Neuronal stem cell (in vitro differentiated cells): ENCODE results near the gene CCZ1B.
"Not testable (repeated sequence)": the region's sequence is repeated elsewhere in the genome, so short reads cannot be mapped to it uniquely, and the experiment has no call there.

Experiments used
- DNase-seq: peaks from one replicate; pipeline ENCODE4 v3.0.0-alpha.2; 2013; ENCODE audit warnings: low spot score
- H2AFZ ChIP-seq: one replicate; pipeline ENCODE4 v1.6.1; 2013; ENCODE audit warnings: mild to moderate bottlenecking, low read length, inconsistent platforms
- H2AK5ac ChIP-seq: 2 replicates; pipeline ENCODE4 v1.6.1; 2013; ENCODE audit warnings: low read depth, mild to moderate bottlenecking, inconsistent platforms, low read length, moderate library complexity, mixed read lengths
- H2BK120ac ChIP-seq: 2 replicates; pipeline ENCODE4 v1.6.1; 2013; ENCODE audit warnings: low read depth, mild to moderate bottlenecking, inconsistent platforms, low read length, moderate library complexity, mixed read lengths
- H2BK12ac ChIP-seq: one replicate; pipeline ENCODE4 v1.6.1; 2013; ENCODE audit warnings: low read length, inconsistent platforms
- H2BK15ac ChIP-seq: 2 replicates; pipeline ENCODE4 v1.6.1; 2013; ENCODE audit warnings: mild to moderate bottlenecking, low read length, inconsistent platforms, mixed read lengths
- H2BK5ac ChIP-seq: one replicate; pipeline ENCODE4 v1.6.1; 2013; ENCODE audit warnings: inconsistent platforms, mild to moderate bottlenecking, low read length, moderate library complexity
- H3K14ac ChIP-seq: one replicate; pipeline ENCODE4 v1.6.1; 2013; ENCODE audit warnings: low read length, inconsistent platforms
- H3K18ac ChIP-seq: 2 replicates; pipeline ENCODE4 v1.6.1; 2013; ENCODE audit warnings: low read length, inconsistent platforms
- H3K23ac ChIP-seq: 2 replicates; pipeline ENCODE4 v1.6.1; 2013; ENCODE audit warnings: low read depth, mild to moderate bottlenecking, mixed read lengths, low read length, inconsistent platforms; ENCODE audit not compliant: poor library complexity
- H3K27ac ChIP-seq: replicated peaks from 3 replicates; pipeline ENCODE4 v1.5.1; 2013; ENCODE audit warnings: low read length, inconsistent platforms
- H3K27me3 ChIP-seq, 3 experiments: 2 replicates each; pipeline ENCODE4 v1.6.1; 2013; ENCODE audit warnings: low read length in 3 of 3, mild to moderate bottlenecking in 2 of 3, inconsistent platforms in 1 of 3, low read depth in 1 of 3, mixed read lengths in 1 of 3, moderate library complexity in 1 of 3; ENCODE audit not compliant: control insufficient read depth in 3 of 3, insufficient read depth in 3 of 3
- H3K36me3 ChIP-seq, 2 donors: replicated peaks in 1 of 2; 2 replicates each; pipeline ENCODE4 v1.6.1; 2013; ENCODE audit warnings: low read length in 2 of 2; ENCODE audit not compliant: control insufficient read depth in 2 of 2, insufficient read depth in 2 of 2
- H3K4ac ChIP-seq: 2 replicates; pipeline ENCODE4 v1.6.1; 2013; ENCODE audit warnings: inconsistent platforms, mild to moderate bottlenecking, low read length, moderate library complexity
- H3K4me1 ChIP-seq, 2 donors: 1 replicate in 1 of 2; 2 replicates in 1 of 2; pipeline ENCODE4 v1.6.1; 2013; ENCODE audit warnings: low read length in 2 of 2, low read depth in 1 of 2; ENCODE audit not compliant: control insufficient read depth in 2 of 2, insufficient read depth in 1 of 2
- H3K4me2 ChIP-seq: one replicate; pipeline ENCODE4 v1.6.1; 2013; ENCODE audit warnings: mild to moderate bottlenecking, low read length, inconsistent platforms; ENCODE audit not compliant: insufficient read depth, poor library complexity, severe bottlenecking
- H3K4me3 ChIP-seq, 2 donors: 2 replicates each; pipeline ENCODE4 v1.5.1; 2013; ENCODE audit warnings: low read length in 2 of 2, mild to moderate bottlenecking in 2 of 2, inconsistent platforms in 1 of 2, moderate library complexity in 1 of 2
- H3K79me1 ChIP-seq: one replicate; pipeline ENCODE4 v1.6.1; 2013; ENCODE audit warnings: low read depth, mild to moderate bottlenecking, inconsistent platforms, low read length, moderate library complexity
- H3K9ac ChIP-seq: one replicate; pipeline ENCODE4 v1.6.1; 2013; ENCODE audit warnings: mild to moderate bottlenecking, low read depth, low read length, inconsistent platforms; ENCODE audit not compliant: poor library complexity
- H3K9me3 ChIP-seq, 2 donors: replicated peaks in 1 of 2; 2 replicates each; pipeline versions ENCODE3 to v1.6.1; 2013; ENCODE audit warnings: low read length in 2 of 2, mild to moderate bottlenecking in 2 of 2, inconsistent platforms in 1 of 2, low read depth in 1 of 2, mixed read lengths in 1 of 2, moderate library complexity in 1 of 2; ENCODE audit not compliant: control insufficient read depth in 2 of 2, insufficient read depth in 1 of 2
- H4K8ac ChIP-seq: one replicate; pipeline ENCODE4 v1.6.1; 2013; ENCODE audit warnings: low read depth, mild to moderate bottlenecking, inconsistent platforms, low read length, moderate library complexity
- H4K91ac ChIP-seq: one replicate; pipeline ENCODE4 v1.6.1; 2013; ENCODE audit warnings: low read length, low read depth, mild to moderate bottlenecking, inconsistent platforms; ENCODE audit not compliant: poor library complexity
- WGBS, 2 donors: extraction: QIAGEN DNeasy Blood & Tissue Kit; methylation state at CpG; one replicate each; pipeline ENCODE4 v1.1.7; 2013; ENCODE audit warnings: missing lambda C conversion rate in 2 of 2, mixed read lengths in 1 of 2; ENCODE audit not compliant: insufficient read length in 2 of 2, insufficient replicate concordance in 1 of 2; ENCODE audit errors: extremely low coverage in 2 of 2; 5-methylcytosine and 5-hydroxymethylcytosine counted together

Gene CCZ1B

GRCh38 chr7:6825236-6826125, 594 bp downstream of the CCZ1B start:
- H3K36me3 ChIP-seq = peaks cover 0 to 16% of the 10 kb centered on the region in 2 donors
- not testable (repeated sequence) for H3K79me1 ChIP-seq, H2BK12ac ChIP-seq, H3K14ac ChIP-seq, H2AK5ac ChIP-seq, H4K91ac ChIP-seq, H2BK15ac ChIP-seq, H3K4ac ChIP-seq, H3K23ac ChIP-seq, DNase-seq, H4K8ac ChIP-seq, H3K27ac ChIP-seq, H3K9me3 ChIP-seq, H3K4me1 ChIP-seq, H2AFZ ChIP-seq, H3K18ac ChIP-seq, H3K27me3 ChIP-seq, H2BK5ac ChIP-seq, H3K9ac ChIP-seq, H2BK120ac ChIP-seq
- H3K4me2 ChIP-seq = peak overlapping the region; percentile 11
- peak overlapping the region in 1 of 2 donors; percentile 42 for H3K4me3 ChIP-seq
- WGBS, 2 donors = no CpG with 5 or more reads among the region's 42 CpGs

GRCh38 chr7:6821622-6822021, 4.5 kb downstream of the CCZ1B start:
- not testable (repeated sequence) for DNase-seq, H3K9ac ChIP-seq, H3K14ac ChIP-seq, H3K79me1 ChIP-seq, H3K27me3 ChIP-seq, H4K8ac ChIP-seq, H3K4me1 ChIP-seq, H2BK15ac ChIP-seq, H3K4ac ChIP-seq, H3K9me3 ChIP-seq, H2AK5ac ChIP-seq, H3K18ac ChIP-seq, H2AFZ ChIP-seq, H2BK120ac ChIP-seq, H3K27ac ChIP-seq, H3K4me3 ChIP-seq, H2BK12ac ChIP-seq, H3K4me2 ChIP-seq, H3K23ac ChIP-seq, H2BK5ac ChIP-seq, H4K91ac ChIP-seq
- no CpG with 5 or more reads among the region's 6 CpGs for WGBS, 2 donors
- peaks cover 0 to 25% of the 10 kb centered on the region in 2 donors for H3K36me3 ChIP-seq

- not testable (repeated sequence) for H2BK120ac ChIP-seq, H3K4me1 ChIP-seq, H3K27me3 ChIP-seq, H3K4me3 ChIP-seq, H3K23ac ChIP-seq, DNase-seq, H3K14ac ChIP-seq, H2BK12ac ChIP-seq, H3K9me3 ChIP-seq, H4K91ac ChIP-seq, H3K79me1 ChIP-seq, H2BK5ac ChIP-seq, H3K9ac ChIP-seq, H4K8ac ChIP-seq, H2AK5ac ChIP-seq, H2AFZ ChIP-seq, H2BK15ac ChIP-seq, H3K4ac ChIP-seq, H3K18ac ChIP-seq, H3K4me2 ChIP-seq, H3K27ac ChIP-seq
- H3K36me3 ChIP-seq = peaks cover 0 to 32% of the 10 kb centered on the region in 2 donors
- WGBS, 2 donors = no CpG with 5 or more reads among the region's 7 CpGs
Measured at GRCh38 chr7:6815470-6815869, 10.6 kb downstream of the CCZ1B start.

GRCh38 chr7:6813011-6813410, 13.1 kb downstream of the CCZ1B start:
- H2AK5ac ChIP-seq, H3K4me3 ChIP-seq, H3K9me3 ChIP-seq: not testable (repeated sequence)

More at GRCh38 chr7:6813011-6813410, 13.1 kb downstream of the CCZ1B start:
- DNase-seq, H3K27ac ChIP-seq, H3K9ac ChIP-seq, H2AFZ ChIP-seq, H2BK15ac ChIP-seq, H2BK5ac ChIP-seq, H3K27me3 ChIP-seq, H4K8ac ChIP-seq, H3K18ac ChIP-seq, H3K14ac ChIP-seq, H2BK12ac ChIP-seq, H3K4ac ChIP-seq, H2BK120ac ChIP-seq, H3K23ac ChIP-seq, H3K79me1 ChIP-seq, H3K4me2 ChIP-seq, H4K91ac ChIP-seq, H3K4me1 ChIP-seq: not testable (repeated sequence)
- H3K36me3 ChIP-seq = peaks cover 0 to 27% of the 10 kb centered on the region in 2 donors
- no CpG with 5 or more reads among the region's 2 CpGs for WGBS, 2 donors
